HG03575 (cell line): Measurements from ENCODE around the gene GIGYF2.
"Not testable (repeated sequence)": the region's sequence is repeated elsewhere in the genome, so short reads cannot be mapped to it uniquely, and the experiment has no call there.

Experiments
- ATAC-seq: cut with Tn5 transposase; IDR thresholded peaks from one replicate; pipeline ENCODE4 v1.9.1; 2021; ENCODE audit not compliant: unreplicated experiment, insufficient number of reproducible peaks, low FRiP score; ENCODE audit errors: extremely low read depth

Gene GIGYF2

GRCh38 chr2:232846055-232846454 lies 148.9 kb downstream of the GIGYF2 start:
- ATAC-seq: no peak

DNA sequence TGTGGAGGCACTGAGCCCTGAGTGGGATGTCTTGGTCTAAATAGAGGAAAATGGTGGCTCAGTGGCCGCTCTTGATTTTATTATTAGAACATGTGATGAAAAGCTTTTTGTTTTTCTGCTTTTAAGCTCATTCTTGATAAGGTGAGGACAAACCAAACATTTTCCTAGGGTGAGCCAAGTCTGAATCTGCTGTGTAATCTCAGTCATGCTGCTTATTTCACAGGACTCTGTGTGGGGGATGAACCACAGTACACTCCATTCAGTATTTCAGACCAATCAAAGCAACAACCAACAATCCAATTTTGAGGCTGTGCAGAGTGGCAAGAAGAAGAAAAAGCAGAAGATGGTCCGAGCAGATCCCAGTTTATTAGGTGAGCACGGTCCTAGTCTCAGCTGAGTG lies 152.9 kb downstream of the GIGYF2 start:
- no peak for ATAC-seq

DNA sequence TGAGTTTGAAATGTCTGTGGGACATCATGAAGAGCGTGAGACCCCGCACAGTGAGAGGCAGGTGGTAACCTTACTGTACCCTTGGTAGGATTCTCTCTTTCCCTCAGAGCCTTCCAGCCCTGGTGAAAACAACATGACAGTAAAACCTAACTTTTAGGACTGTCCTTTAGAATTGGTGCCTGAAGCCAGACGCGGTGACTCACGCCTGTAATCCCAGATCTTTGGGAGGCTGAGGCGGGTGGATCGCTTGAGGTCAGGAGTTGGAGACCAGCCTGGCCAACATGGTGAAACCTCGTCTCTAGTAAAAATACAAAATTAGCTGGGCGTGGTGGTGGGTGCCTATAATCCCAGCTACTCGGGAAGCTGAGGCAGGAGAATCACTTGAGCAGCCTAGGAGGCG lies 154.9 kb downstream of the GIGYF2 start:
- ATAC-seq: not testable (repeated sequence)

GRCh38 chr2:232852676-232853075 lies 155.5 kb downstream of the GIGYF2 start:
- ATAC-seq: no peak

DNA sequence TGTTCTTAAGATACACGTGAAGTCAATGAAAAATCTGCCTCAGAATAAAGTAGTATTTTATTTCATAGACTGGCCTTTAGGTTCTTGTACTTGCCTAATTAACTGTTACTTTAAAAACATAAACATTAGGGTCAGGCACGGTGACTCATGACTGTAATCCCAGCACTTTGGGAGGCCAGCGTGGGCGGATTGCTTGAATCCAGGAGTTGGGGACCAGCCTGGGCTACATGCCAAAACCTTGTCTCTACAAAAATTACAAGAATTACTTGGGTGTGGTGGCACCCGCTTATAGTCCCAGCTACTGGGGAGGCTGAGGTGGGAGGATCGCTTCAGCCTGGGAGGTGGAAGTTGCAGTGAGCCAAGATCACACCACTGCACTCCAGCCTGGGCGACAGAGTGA lies 157.0 kb downstream of the GIGYF2 start:
- no peak for ATAC-seq

DNA sequence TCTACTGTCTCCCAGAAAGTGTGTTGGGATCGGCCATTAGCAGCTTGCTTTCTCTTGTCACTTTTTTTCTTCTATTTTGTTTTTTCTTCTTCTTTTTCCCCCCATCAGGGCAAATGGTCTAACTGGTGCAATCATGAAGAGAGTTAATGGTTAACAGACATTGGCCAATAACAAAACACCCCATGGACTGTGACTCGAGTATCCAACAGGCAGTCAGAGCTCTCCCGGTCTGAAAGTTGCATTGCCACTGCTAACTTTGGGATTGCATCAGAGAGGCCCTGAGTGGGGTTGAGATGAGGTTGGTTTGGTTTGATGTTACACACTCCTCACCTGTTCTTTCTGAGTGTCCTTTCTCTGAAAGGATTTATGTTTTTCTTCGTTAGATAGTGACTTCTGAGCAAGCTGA lies 160.0 kb downstream of the GIGYF2 start:
- no peak for ATAC-seq

- no peak for ATAC-seq
Observed at GRCh38 chr2:232859385-232859916, 162.3 kb downstream of the GIGYF2 start.

DNA sequence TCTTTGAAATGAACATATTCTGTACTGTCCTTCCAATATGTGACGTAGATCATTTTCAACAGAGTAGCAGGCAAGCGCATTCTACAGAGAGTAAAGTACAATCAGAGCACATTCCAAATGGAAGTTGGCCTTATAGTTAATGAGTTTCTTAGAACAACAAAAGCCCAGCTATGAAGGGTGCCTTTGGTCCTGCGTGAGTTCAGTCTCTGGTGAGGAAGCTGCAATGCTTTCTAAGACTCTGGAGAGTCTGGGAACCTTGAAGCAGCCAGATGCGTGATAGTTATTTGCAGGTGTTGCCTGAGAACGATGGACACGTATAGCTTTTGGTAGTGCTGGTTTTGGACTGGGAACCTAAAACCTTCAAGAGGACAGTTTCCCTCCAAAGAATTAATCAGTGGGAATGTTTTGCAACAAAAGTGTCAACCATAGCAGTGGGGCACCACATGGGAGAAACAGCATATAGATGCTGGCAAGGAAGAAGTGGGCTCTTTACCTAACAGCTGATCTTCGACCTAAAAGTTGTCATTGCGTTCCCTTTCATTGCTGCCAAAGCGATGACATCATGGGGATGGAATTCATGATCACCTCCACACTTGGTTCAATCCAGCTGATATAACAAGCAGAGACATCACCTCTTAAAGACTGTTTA lies 163.6 kb downstream of the GIGYF2 start:
- no peak for ATAC-seq

- no peak for ATAC-seq
Observed at GRCh38 chr2:232861353-232861752, 164.2 kb downstream of the GIGYF2 start.

DNA sequence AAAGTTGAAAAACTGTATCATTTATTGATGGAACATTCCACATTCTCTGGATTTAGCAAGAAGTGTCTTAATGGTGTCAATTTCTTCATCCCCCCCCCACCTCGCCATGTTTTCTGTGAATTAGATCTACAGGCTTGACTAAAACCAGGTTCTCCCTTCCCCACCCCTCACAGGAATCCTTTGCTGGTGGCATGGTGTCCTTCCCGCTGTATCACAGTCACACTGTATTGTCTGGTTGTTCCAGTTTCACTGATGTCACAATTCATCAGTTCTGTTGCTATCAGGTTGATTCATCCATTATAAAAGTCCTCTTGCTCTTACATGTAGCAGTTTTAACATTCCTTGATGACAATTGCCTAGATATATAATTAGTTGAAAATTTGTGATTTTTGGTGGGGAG lies 166.9 kb downstream of the GIGYF2 start:
- no peak for ATAC-seq

DNA sequence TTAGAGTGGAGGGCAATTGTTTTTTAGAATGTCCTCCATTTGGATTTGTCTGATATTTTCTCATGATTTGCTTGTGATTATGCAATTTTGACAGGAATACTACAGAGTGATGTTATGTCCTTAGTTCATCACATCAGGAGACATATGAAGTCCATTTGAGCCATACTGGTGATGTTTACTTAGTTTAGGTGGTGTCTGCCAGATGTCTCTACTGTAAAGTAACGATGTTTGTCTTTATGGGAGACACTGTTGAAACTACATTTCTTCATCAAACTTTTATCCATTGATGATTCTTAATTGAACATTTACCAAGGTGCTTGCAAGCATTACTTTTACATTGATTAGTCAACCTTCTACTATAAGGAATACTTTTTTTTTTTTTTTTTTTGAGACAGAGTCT lies 168.0 kb downstream of the GIGYF2 start:
- no peak for ATAC-seq

- ATAC-seq: no peak
Observed at GRCh38 chr2:232866104-232866503, 169.0 kb downstream of the GIGYF2 start.

DNA sequence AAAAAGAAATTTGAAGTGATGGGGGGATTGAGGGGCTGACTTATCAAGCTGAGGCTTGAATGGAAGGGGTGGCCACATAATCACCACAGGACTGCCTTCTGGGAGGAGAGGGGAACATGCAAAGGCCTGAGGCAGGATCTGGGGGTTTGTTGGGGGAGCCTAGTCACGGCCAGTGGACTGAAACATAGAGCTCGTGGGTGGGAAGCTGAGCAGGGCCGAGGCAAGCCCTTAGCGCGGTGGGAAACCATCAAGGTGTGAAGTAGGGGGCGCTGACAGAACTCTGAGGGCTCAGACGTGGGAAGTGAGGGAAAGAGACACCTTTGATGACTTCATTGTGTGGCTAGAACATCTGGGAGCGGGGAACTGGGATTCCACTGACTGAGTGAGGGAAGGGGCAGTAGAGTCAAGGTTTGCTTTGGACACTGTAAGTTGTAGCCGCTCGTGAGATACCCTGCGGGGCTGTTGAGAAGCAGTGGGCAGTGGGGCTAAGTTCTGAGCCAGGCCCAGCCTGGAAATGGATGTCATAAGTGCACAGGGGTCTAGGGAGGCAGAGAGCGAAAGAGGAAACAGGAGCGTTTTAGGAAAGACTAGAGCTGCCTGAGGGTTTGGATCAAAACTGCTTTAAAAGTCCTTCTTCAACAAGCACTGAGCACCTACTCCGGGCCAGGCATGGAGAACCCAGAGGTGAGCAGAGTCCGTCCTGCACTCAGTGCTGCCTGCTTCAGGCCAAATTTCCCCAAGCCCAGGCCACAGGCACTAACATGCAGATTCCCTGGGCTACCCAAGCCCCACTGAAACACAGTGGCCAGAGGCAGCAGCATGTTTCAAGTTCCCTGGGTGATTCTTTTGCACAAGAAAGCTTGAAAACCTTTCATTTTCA lies 172.2 kb downstream of the GIGYF2 start:
- no peak for ATAC-seq

DNA sequence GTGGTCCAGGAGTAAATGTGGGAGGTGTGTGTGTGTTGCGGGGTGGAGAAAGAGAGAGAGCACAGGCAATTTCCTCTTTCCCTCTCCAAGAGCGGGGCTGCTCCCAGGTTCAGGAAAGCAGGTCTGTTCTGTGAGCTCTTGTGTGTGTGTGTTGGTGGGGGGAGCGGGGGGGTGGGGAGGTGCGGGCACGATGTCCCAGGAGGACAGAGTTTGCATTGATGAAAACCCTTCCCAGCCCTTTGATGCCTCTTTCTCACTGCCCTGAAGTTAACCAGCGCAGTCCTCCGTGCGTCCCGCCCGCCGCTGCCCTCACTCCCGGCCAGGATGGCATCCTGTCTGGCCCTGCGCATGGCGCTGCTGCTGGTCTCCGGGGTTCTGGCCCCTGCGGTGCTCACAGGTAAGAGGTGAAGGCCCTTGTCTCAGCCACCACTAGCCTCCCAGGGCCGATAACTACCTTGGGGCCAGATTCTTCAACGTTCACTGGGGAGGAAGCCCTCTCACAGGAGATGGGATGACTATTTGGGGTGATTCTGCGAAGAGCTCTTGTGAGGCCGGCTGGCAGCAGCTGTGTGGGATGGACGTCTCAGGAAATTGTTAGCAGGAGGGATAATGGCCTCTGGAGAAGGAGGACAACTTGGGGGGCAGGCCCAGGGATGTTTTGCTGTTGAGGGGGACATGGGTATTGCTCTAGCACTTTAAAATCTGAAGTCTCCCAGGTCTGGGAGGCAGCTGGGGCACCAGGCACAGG lies 173.1 kb downstream of the GIGYF2 start, which contains the start of gene SNORC:
Gene SNORC, plus strand, starts transcription at position 247 of the 748 bp plus-strand sequence. Its CDS starts 78 bp downstream, at position 325.
- ATAC-seq: no peak

DNA sequence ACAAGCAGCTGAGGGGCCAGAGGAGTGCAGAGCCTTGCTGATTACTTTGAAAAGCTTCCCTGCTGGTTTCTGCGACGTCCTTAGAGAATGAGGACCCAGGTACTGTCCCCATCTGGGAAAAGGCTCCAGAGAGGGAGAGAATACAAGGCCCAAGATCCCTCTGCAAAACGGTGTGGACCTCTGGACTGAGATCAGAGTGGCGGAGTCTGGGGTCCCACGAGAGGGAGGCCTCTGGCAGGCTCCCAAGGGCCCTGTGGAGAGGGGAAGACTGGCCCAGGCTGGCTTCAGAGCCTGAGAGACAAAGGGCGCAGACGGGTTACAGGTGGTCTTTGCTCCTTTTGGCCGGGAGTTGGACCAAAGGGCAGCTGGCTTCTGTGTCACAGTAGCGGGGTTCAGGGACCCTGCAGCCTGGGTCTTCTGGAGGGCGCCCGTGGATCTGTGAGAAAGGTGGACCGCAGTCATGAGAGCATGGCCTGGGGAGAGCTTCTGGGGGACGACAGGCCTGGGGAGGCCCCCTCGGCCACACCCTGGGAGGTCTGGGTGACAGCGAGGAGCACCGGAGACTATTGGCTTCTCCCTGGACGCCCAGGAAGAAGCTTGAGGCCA lies 173.7 kb downstream of the GIGYF2 start:
- ATAC-seq: no peak

DNA sequence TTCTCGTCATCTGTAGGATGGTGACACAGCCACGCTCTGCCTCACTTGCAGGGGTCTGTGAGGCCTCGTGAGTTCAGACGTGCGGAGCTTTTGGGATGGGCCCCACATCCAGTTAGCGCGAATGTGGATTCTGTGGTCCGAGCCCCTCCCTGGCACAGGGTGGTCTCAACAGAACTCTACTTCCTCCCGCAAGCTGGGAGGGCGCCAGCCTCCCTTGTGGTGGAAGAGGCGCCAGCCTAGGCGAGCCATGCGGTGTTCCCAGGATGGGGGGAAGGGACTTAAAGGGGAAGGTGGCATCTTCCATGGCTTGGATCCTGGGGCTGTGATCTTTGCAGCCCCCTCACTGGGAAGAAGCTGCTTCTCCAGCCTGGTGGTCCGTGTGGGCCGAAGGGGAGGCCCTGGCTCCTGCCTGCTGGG lies 174.3 kb downstream of the GIGYF2 start:
- no peak for ATAC-seq

- no peak for ATAC-seq
Observed at GRCh38 chr2:232871835-232872736, 175.0 kb downstream of the GIGYF2 start.

DNA sequence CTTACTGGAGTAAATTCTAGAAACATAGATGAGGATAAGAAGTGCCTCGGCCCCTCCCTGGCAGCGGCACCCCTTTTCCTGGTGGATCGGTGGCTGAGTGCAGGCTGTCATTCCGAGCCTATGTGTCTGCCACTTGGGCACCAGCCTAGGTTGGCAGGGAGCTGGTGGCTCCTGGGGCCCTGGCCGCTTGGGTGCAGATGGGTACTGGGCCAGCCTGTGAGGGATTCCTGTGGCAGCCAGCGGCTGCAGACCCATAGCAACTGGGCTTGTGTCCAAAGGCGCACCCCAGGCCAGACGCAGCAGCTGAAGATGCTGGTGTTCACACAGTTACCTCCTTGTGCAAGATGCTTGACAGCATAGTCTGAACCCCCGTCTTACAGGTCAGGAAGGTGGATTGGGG lies 175.7 kb downstream of the GIGYF2 start:
- ATAC-seq: no peak
